ENCODE data around the gene CD151.

DNA sequence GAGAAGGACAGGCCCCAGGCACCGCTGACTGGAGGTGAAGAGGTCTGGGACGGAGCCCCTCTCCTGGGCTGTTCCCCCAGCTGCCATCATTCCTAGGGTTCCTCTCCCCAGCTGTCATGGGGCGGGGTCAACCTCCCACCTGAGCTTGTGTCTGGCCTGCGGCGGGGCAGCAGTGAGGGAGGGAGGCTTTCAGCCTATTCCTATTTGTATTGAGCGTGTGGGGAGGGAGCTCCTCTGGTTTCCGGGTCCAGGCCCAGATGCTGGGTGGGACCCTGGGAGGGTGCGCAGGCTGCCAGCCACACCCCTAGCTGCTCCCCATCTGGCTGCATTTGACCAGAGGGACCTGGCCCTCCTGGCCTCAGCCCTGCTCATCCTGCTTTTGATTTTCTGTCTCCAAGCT, 23.6 kb downstream of the CD151 start:
- TF ChIP-seq JUNB (IDR thresholded peaks at IDR 0.05; ENCODE audit: unreplicated experiment) (no peak), EZH2phosphoT487 (IDR thresholded peaks at IDR 0.05; ENCODE audit: unreplicated experiment) (no peak), POLR2AphosphoS5 (IDR thresholded peaks at IDR 0.05; ENCODE audit: low read depth) (no peak), EZH2 (IDR thresholded peaks at IDR 0.05; ENCODE audit: low read depth, unreplicated experiment) (no peak), STAT1 (IDR thresholded peaks at IDR 0.05; ENCODE audit: unreplicated experiment) (no peak), NANOG (IDR thresholded peaks at IDR 0.05; ENCODE audit: borderline replicate concordance) (no peak), ZNF114 (CRISPR knock-in tag; IDR thresholded peaks at IDR 0.05) (no peak), CREB1 (CRISPR knock-in tag; IDR thresholded peaks at IDR 0.05; ENCODE audit: low read depth) (no peak), ZNF331 (CRISPR knock-in tag; IDR thresholded peaks at IDR 0.05; ENCODE audit: low read depth) (no peak)
- TF ChIP-seq, protein P1, sequence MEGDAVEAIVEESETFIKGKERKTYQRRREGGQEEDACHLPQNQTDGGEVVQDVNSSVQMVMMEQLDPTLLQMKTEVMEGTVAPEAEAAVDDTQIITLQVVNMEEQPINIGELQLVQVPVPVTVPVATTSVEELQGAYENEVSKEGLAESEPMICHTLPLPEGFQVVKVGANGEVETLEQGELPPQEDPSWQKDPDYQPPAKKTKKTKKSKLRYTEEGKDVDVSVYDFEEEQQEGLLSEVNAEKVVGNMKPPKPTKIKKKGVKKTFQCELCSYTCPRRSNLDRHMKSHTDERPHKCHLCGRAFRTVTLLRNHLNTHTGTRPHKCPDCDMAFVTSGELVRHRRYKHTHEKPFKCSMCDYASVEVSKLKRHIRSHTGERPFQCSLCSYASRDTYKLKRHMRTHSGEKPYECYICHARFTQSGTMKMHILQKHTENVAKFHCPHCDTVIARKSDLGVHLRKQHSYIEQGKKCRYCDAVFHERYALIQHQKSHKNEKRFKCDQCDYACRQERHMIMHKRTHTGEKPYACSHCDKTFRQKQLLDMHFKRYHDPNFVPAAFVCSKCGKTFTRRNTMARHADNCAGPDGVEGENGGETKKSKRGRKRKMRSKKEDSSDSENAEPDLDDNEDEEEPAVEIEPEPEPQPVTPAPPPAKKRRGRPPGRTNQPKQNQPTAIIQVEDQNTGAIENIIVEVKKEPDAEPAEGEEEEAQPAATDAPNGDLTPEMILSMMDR (conservative IDR thresholded peaks at IDR 0.05; ENCODE audit: low read depth in 2 of 2), result no peak
- TF ChIP-seq, protein P2, sequence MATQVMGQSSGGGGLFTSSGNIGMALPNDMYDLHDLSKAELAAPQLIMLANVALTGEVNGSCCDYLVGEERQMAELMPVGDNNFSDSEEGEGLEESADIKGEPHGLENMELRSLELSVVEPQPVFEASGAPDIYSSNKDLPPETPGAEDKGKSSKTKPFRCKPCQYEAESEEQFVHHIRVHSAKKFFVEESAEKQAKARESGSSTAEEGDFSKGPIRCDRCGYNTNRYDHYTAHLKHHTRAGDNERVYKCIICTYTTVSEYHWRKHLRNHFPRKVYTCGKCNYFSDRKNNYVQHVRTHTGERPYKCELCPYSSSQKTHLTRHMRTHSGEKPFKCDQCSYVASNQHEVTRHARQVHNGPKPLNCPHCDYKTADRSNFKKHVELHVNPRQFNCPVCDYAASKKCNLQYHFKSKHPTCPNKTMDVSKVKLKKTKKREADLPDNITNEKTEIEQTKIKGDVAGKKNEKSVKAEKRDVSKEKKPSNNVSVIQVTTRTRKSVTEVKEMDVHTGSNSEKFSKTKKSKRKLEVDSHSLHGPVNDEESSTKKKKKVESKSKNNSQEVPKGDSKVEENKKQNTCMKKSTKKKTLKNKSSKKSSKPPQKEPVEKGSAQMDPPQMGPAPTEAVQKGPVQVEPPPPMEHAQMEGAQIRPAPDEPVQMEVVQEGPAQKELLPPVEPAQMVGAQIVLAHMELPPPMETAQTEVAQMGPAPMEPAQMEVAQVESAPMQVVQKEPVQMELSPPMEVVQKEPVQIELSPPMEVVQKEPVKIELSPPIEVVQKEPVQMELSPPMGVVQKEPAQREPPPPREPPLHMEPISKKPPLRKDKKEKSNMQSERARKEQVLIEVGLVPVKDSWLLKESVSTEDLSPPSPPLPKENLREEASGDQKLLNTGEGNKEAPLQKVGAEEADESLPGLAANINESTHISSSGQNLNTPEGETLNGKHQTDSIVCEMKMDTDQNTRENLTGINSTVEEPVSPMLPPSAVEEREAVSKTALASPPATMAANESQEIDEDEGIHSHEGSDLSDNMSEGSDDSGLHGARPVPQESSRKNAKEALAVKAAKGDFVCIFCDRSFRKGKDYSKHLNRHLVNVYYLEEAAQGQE (IDR thresholded peaks at IDR 0.05; ENCODE audit: unreplicated experiment), result no peak
- TF ChIP-seq, protein P3, sequence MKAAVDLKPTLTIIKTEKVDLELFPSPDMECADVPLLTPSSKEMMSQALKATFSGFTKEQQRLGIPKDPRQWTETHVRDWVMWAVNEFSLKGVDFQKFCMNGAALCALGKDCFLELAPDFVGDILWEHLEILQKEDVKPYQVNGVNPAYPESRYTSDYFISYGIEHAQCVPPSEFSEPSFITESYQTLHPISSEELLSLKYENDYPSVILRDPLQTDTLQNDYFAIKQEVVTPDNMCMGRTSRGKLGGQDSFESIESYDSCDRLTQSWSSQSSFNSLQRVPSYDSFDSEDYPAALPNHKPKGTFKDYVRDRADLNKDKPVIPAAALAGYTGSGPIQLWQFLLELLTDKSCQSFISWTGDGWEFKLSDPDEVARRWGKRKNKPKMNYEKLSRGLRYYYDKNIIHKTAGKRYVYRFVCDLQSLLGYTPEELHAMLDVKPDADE (IDR thresholded peaks at IDR 0.05), result no peak
